ENCODE results near the gene LRRC8B.
A peak's percentile ranks its signal among the peaks of the same experiment; 100 is the strongest.
"Not testable (repeated sequence)": the region's sequence is repeated elsewhere in the genome, so short reads cannot be mapped to it uniquely, and the experiment has no call there.

LRRC8B gene

DNA sequence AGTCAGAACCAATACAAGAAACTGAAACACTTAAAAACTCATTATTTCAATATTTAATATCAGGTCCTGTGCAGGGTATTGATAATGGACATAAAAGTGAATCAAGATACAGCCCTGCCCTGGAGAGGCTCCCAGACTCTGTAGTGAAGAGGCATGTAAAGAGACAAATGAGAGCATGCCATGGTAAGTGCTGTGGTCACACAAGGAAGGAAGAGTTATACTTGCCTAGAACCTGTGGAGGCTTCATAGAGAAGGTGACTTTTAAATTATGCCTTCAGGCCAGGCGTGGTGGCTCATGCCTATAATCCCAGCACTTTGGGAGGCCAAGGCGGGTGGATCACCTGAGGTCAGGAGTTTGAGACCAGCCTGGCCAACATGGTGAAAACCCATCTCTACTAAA lies 105.0 kb downstream of the LRRC8B start:
- DNase-seq (ENCODE audit: extremely low read depth in 1 of 2, low read depth in 1 of 2), result not testable (repeated sequence)

DNA sequence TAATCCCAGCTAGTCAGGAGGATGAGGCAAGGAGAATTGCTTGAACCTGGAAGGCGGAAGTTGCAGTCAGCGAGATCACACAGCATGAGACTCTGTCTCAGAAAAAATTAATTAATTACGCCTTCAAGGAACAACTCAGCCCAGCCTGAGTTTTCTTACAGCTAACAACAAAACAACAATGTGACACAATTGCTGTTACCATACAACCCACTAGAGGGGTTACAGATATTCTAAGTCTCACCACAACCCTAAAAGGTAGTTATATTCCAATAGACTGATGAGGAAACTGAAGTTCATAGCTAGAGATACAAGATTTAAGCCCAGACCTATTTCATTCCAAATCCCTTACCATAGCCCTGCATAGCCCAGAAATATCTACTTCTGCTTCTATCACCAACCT lies 105.4 kb downstream of the LRRC8B start:
- no peak for DNase-seq (ENCODE audit: extremely low read depth in 1 of 2, low read depth in 1 of 2)

DNA sequence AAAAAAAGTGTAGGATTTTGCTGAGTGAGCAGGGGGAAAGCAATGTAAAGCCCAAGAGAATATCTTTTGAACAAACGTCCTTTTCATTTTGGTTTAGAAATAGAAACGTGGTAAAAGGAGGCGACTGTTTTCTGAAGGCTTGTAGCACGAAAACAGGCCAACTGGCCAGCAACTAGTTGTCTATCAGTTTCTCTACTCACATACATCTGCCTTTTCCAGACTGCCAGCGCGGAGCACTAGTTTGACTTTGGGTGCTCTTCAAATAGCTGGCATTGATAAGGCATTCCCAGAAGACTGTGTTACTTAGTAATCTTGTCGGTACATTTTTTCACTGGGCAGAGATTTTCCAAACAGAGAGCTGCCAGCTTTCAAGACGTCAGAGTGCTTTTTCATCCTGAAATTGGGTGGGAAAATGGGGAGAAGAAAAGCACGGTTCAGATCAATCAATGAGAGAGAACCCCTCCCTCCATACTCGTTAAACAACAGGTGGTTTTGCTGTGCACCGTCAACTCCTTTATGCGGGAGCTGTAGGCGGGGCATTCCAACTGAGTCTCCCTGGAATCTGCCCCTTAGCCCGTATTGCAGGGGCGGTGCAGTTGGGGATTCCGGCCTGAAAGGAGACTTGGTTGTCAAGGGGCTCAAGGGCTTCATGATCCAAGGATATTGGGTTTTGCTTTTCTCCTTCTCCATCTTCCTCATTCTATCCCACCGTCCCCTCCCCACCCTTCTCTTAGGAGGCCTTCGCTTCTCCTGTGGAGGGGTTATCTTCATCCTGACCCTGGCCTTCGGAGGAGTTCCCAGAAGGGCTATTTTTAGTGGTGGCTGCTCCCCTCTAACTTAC lies 107.4 kb downstream of the LRRC8B start:
- DNase-seq (ENCODE audit: extremely low read depth in 1 of 2, low read depth in 1 of 2), result no peak

DNA sequence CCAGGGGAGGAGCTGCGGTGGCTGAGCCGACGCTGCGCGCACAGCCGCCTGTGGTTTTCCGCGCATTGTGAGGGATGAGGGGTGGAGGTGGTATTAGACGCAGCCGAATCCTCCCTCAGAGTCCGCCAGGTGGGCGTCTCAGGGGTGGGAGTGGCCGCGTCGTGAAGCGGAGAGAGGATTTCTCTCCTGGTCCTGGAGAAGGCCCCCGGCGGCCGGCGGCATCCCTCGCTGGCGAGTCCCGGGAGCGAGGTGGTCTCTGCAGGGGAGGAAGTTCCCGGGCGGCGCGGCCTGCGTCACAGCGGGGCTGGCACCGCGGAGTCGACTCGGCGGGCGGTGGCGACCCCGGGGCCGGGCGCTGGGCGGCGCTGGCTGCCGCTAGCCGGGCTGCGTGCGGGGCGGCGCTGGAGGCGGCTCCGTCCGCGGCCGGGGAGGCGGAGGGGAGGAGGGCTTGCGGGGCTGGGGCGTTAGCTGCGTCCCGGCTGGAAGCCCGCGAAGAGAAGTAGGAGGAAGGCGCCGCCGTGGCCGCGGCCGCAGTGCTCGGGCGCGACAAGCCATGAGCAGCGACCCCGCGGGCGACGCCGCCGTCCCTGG lies 108.1 kb downstream of the LRRC8B start, which contains the start of gene LRRC8C:
LRRC8C (plus strand) TSS at position 464 of the 591 bp plus-strand sequence. CDS start 53,354 bp downstream, outside the sequence.
- DNase-seq (ENCODE audit: extremely low read depth in 1 of 2, low read depth in 1 of 2), result peak; percentile 58 to 81

DNA sequence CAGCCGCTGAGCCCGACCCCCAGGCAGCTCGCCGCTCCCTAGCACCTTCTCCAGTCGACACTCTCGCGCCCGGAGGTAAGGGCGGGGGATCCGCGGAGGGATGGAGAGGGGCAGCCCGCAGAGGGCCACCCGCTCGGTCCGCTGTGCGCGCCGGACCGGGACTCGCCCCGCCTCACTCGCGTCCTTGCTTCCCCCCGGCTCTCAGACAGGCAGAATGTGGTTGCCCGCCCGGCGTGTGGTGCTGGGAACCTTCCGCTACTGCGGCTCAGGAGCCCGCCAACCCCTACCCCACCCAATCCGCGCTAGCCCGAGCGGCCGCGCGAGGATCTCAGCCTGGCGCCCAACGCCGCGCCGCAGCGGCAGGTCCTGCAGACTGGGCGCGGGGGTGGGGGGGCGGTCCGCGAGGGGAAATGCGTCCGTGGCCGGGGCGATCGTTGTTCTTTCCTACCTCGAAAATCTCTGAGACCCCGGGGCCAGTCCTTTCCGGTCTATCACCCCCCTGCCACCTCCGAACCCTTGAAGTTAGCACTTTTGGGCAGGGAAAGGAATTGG lies 108.7 kb downstream of the LRRC8B start:
- DNase-seq (ENCODE audit: extremely low read depth in 1 of 2, low read depth in 1 of 2), result peak in 1 of 2 donors; percentile 30

DNA sequence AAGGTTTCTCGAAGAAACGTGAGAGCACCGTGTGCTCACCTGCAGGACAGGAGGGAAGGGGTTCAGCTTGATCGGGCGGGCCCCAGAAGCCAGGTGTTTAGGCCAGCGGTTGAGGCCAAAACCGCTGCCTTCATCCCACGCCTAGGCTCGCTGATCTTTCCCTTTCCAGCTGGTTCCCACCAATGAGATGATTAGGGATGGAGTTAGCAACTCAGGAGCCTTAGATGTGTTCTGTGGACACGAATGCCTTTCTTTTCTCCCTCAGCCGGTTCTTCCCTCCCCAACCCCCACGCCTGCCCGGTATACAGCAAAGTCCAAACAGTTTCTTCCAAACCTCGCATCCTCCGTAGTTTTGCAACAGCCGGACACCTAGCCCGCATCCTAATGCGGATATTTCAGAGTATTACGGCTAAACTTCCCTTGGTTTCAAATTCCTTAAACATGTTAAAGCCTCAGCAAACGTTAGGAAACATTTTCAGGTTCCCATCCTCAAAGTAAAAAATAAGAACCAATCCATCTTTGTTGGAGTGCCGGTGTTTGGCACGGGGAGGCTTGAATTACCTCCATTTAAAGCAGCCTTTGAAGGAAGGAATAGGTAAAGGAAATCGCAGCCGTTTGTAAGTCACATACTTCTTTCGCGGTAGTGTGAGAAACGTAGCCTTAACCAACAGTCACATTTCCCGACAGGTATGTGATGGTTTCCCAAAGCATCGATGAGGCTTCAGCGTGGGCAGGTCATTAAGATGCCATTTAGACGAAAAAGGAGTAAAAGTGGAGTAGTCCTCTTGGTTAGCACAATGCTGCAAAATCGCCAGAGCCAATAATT lies 109.4 kb downstream of the LRRC8B start:
- DNase-seq (ENCODE audit: extremely low read depth in 1 of 2, low read depth in 1 of 2), result no peak

DNA sequence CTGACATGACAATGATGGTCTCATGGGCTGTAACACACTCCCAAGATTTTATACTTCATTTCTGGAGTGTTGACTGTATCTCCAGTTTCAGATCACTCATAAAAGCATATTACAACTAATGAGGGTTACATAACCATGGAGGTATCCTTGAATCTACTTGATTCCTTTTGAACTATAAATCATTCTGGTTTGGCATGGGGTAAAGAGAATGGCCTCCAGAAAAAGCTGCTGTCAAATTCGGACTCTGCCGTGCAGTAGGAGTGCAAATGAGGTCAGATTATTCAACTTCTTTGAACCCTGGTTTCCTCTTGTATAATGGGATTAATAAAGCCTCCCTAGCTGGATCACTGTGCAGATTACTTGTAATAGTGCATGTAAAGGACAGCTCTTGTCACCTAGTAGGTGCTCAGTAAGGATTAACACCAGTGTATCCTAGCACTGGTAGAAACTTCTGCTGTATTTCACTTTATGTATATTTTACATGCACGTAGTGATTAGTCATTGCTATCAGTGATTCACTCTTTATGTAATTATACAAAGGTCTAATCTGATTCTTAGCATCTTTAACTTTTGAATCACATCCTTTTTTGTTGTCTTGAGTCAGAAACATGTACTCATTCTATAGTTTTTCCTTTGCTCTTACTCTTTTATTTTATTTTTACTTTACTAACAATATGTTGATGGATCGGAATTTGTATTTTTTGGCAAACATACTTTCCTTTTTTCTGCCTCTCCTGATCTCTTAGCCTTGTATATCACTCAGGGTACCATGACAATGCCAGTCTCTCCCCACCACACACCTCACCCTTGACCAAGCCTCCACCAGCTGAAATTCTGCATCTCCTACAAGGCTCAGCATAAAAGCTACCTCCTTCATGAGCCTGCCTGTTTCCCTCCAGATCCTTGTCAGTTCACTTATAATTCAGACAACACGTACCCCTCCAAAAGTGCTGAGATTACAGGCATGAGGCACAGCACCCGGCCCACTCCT lies 111.5 kb downstream of the LRRC8B start:
- DNase-seq (ENCODE audit: extremely low read depth in 1 of 2, low read depth in 1 of 2), result no peak

DNA sequence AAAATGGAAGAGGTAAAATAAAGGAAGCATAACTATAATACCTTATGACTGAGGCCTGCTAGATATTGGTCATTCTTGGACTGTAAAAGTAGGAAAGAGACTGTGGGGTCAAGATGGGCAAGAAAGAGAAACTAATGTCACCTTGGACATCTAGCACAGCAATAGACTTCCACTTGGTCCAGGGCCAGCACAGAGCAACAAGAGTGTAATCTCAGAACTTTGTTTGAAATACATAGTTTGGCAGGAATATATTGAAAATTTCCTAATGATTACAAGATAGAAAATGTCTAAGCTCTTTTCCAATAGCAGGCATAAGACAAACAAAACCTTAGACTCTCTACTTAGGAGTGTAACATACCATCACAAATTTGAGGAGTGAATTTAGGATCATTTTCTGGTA lies 112.9 kb downstream of the LRRC8B start:
- no peak for DNase-seq (ENCODE audit: extremely low read depth in 1 of 2, low read depth in 1 of 2)

DNA sequence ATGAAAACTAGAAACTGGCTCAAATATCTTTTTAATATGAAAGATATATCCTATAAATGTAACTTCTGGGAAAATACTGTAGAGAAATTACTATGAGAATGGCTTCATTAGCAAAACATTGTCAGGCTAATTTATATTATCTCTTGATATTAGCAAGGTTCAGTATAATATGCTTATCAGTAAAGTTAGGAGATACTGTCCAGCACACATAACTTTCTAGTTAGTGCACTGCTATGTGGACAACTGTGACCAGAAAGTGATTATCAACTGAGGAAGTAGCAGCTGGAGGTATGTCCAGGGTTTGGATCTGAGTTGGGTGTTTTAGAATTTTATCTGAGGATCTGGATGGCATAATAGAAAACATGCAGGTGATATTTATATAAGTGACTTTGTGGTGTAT lies 115.8 kb downstream of the LRRC8B start:
- DNase-seq (ENCODE audit: extremely low read depth in 1 of 2, low read depth in 1 of 2), result no peak

DNA sequence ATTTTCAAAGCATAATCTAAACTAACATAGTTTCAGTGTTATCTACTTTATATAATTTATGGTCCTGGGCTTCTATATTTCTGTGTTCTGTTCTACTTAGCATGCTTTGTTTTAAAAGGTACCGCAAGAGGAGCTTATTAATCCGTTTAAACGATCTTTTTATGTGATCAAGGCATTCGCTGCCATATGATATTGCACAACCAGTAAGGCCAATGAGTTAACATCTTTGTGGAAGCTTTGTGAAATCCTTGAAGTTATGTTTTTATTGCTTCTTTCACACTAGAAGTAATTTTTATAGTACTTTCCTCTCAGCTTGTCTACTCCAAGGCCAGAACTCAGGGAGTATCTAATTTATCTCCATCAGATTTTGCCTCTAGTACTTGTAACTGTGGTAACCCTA lies 117.2 kb downstream of the LRRC8B start:
- no peak for DNase-seq (ENCODE audit: extremely low read depth in 1 of 2, low read depth in 1 of 2)

DNA sequence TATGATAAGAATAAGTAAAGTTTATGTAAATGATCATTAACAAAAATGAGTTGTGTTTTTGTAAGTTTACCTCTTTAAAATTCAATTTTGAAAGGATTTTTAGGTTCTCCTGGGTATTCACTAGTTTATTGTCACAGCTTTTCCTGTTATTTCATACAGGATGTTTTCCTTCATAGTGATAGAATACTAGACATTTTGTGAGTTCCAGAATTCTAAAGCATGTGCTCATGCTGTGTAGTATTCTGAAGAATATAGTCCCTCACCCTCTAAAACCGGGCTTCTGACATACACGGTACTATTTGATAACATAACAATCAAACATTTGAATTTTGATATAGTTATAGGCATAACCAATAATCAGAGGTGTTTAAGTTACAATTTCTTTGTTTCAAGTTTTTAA lies 118.9 kb downstream of the LRRC8B start:
- DNase-seq (ENCODE audit: extremely low read depth in 1 of 2, low read depth in 1 of 2), result no peak

DNA sequence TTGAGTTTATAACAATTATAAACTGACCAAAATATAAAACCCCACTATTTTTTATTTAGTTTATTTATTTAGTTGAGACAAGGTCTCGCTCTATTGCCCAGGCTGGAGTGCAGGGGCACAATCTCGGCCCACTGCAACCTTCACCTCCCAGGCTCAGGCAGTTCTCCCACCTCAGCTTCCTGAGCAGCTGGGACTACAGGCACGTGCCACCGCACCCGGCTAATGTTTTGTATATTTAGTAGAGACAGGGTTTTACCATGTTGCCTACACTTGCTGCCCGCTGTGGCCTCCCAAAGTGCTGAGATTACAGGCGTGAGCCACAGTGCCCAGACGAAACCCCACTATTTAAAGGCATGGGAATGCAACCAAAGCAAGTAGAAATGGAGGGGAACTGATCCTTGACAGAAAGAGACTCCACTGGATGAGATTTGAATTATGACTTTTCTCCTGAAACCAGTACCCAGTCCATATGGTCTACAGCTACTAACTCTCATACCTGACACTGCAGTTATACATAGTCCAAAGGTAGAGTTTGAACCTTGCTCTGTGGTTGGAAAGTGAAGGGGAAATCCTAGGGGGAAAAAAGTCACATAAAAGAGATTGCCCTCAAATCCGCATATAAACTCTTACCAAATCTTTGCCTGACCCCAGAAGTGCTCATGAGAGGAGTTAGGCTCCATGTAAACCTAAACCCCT lies 119.6 kb downstream of the LRRC8B start:
- no peak for DNase-seq (ENCODE audit: extremely low read depth in 1 of 2, low read depth in 1 of 2)

DNA sequence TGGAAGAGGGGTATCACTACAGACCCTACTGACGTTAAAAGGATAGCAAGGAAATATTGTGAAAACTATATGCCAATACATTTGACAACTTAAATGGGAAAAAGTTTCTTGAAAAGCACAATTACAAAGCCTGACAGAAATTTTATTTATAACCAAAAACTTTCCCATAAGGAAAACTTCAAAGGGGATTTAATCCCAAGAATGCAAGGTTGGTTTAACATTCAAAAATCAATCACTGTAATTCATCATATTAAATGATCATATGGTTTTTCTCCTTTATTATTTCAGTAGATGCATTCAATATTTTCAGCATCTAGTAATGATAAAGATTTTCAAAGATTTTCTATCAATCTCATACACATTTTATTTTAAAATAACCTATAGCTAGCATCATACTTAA lies 121.6 kb downstream of the LRRC8B start:
- no peak for DNase-seq (ENCODE audit: extremely low read depth in 1 of 2, low read depth in 1 of 2)
